H9 (cell line): ENCODE measurements around the gene GPRC5A. TPM values are rescaled to one million over a fixed set of nuclear protein-coding genes. Genes with fewer than 3 reads are reported as not detected.

Source experiments
- DNase-seq: peaks from one replicate; pipeline ENCODE4 v3.0.0-alpha.2; 2017
- H2AFZ ChIP-seq: one replicate; pipeline ENCODE4 v1.6.1; 2013; ENCODE audit warnings: mild to moderate bottlenecking, low read length, control low read depth, moderate library complexity
- H2AK5ac ChIP-seq: 2 replicates; pipeline ENCODE4 v1.6.1; 2013; ENCODE audit warnings: low read length, control low read depth, mixed read lengths; ENCODE audit not compliant: insufficient read length
- H2BK120ac ChIP-seq: one replicate; pipeline ENCODE4 v1.6.1; 2013; ENCODE audit warnings: low read depth, mild to moderate bottlenecking, low read length, control low read depth, inconsistent platforms; ENCODE audit not compliant: poor library complexity, severe bottlenecking
- H2BK12ac ChIP-seq: 2 replicates; pipeline ENCODE4 v1.6.1; 2013; ENCODE audit warnings: low read length, control low read depth, mixed read lengths, low read depth; ENCODE audit not compliant: insufficient read length
- H2BK15ac ChIP-seq: 2 replicates; pipeline ENCODE4 v1.6.1; 2013; ENCODE audit warnings: low read depth, low read length, control low read depth
- H2BK20ac ChIP-seq: one replicate; pipeline ENCODE4 v1.6.1; 2013; ENCODE audit warnings: low read depth, mild to moderate bottlenecking, low read length, control low read depth, inconsistent platforms; ENCODE audit not compliant: poor library complexity, severe bottlenecking
- H2BK5ac ChIP-seq: 2 replicates; pipeline ENCODE4 v1.6.1; 2013; ENCODE audit warnings: low read length, control low read depth, mixed read lengths; ENCODE audit not compliant: insufficient read length
- H3K14ac ChIP-seq: 2 replicates; pipeline ENCODE4 v1.6.1; 2013; ENCODE audit warnings: low read length, control low read depth; ENCODE audit not compliant: insufficient read depth
- H3K18ac ChIP-seq: 2 replicates; pipeline ENCODE4 v1.6.1; 2013; ENCODE audit warnings: low read depth, mild to moderate bottlenecking, mixed read lengths, low read length, control low read depth; ENCODE audit not compliant: insufficient read length
- H3K23ac ChIP-seq: 2 replicates; pipeline ENCODE4 v1.6.1; 2013; ENCODE audit warnings: low read length, control low read depth, mixed read lengths, low read depth; ENCODE audit not compliant: insufficient read length
- H3K23me2 ChIP-seq: 2 replicates; pipeline ENCODE4 v1.6.1; 2013; ENCODE audit warnings: low read depth, mild to moderate bottlenecking, mixed read lengths, low read length, control low read depth; ENCODE audit not compliant: insufficient read length, poor library complexity, severe bottlenecking
- H3K27ac ChIP-seq: 2 replicates; pipeline ENCODE4 v1.5.1; 2013; ENCODE audit warnings: low read length, control low read depth, mixed read lengths, low read depth; ENCODE audit not compliant: insufficient read length
- H3K27me3 ChIP-seq: 2 replicates; pipeline ENCODE4 v1.6.1; 2013; ENCODE audit warnings: low read length, control low read depth, inconsistent platforms; ENCODE audit not compliant: insufficient read depth
- H3K4ac ChIP-seq: 2 replicates; pipeline ENCODE4 v1.6.1; 2013; ENCODE audit warnings: low read depth, mild to moderate bottlenecking, control low read depth, inconsistent platforms, low read length, moderate library complexity
- H3K4me1 ChIP-seq: 2 replicates; pipeline ENCODE4 v1.6.1; 2013; ENCODE audit warnings: low read length, control low read depth, inconsistent platforms; ENCODE audit not compliant: insufficient read depth
- H3K4me2 ChIP-seq: 2 replicates; pipeline ENCODE4 v1.6.1; 2013; ENCODE audit warnings: low read length, control low read depth, mixed read lengths; ENCODE audit not compliant: insufficient read length, insufficient read depth
- H3K56ac ChIP-seq: 2 replicates; pipeline ENCODE4 v1.6.1; 2013; ENCODE audit warnings: low read depth, mild to moderate bottlenecking, mixed read lengths, low read length, control low read depth; ENCODE audit not compliant: insufficient read length
- H3K79me1 ChIP-seq: 2 replicates; pipeline ENCODE4 v1.6.1; 2013; ENCODE audit warnings: low read depth, mild to moderate bottlenecking, moderate library complexity, low read length, control low read depth, inconsistent platforms; ENCODE audit not compliant: insufficient read depth, poor library complexity, severe bottlenecking
- H3K79me2 ChIP-seq: 2 replicates; pipeline ENCODE4 v1.6.1; 2013; ENCODE audit warnings: low read length, control low read depth, inconsistent platforms; ENCODE audit not compliant: insufficient read depth
- H3K9ac ChIP-seq: 2 replicates; pipeline ENCODE4 v1.6.1; 2013; ENCODE audit warnings: low read length, control low read depth, mixed read lengths; ENCODE audit not compliant: insufficient read length; ENCODE audit errors: extremely low read depth
- H3K9me3 ChIP-seq: one replicate; pipeline ENCODE4 v1.6.1; 2013; ENCODE audit warnings: low read depth, low read length, inconsistent platforms; ENCODE audit not compliant: control insufficient read depth
- H3T11ph ChIP-seq: one replicate; pipeline ENCODE4 v1.6.1; 2013; ENCODE audit warnings: mild to moderate bottlenecking, low read length, control low read depth, inconsistent platforms
- H4K20me1 ChIP-seq: one replicate; pipeline ENCODE4 v1.6.1; 2013; ENCODE audit not compliant: control insufficient read depth, insufficient read length, insufficient read depth
- H4K5ac ChIP-seq: 2 replicates; pipeline ENCODE4 v1.6.1; 2013; ENCODE audit warnings: low read depth, mild to moderate bottlenecking, mixed read lengths, low read length, control low read depth; ENCODE audit not compliant: insufficient read length
- H4K8ac ChIP-seq: replicated peaks from 2 replicates; pipeline ENCODE4 v1.6.1; 2013; ENCODE audit warnings: low read length, control low read depth, mixed read lengths, low read depth; ENCODE audit not compliant: insufficient read length
- H4K91ac ChIP-seq: 2 replicates; pipeline ENCODE4 v1.6.1; 2013; ENCODE audit warnings: low read depth, mild to moderate bottlenecking, moderate library complexity, mixed read lengths, low read length, control low read depth; ENCODE audit not compliant: insufficient read length
- H3K27ac Mint-ChIP-seq, 3 experiments: 2 replicates in 2 of 3; 3 replicates in 1 of 3; pipeline ENCODE4 v1.8.0; 2020 to 2021; ENCODE audit warnings: mixed read lengths in 3 of 3, mild to moderate bottlenecking in 1 of 3, moderate library complexity in 1 of 3
- H3K27me3 Mint-ChIP-seq: 2 replicates; pipeline ENCODE4 v1.8.0; 2021; ENCODE audit warnings: low read depth, mild to moderate bottlenecking, moderate library complexity, mixed read lengths
- H3K36me3 Mint-ChIP-seq, 3 experiments: 2 replicates in 2 of 3; 3 replicates in 1 of 3; pipeline ENCODE4 v1.8.0; 2020 to 2021; ENCODE audit warnings: low read depth in 3 of 3, mixed read lengths in 3 of 3; ENCODE audit not compliant: insufficient read depth in 1 of 3
- H3K4me1 Mint-ChIP-seq, 2 experiments: 2 replicates each; pipeline ENCODE4 v1.8.0; 2020; ENCODE audit warnings: mixed read lengths in 2 of 2
- H3K4me3 Mint-ChIP-seq, 2 experiments: 2 replicates in 1 of 2; 3 replicates in 1 of 2; pipeline ENCODE4 v1.8.0; 2020 to 2021; ENCODE audit warnings: mild to moderate bottlenecking in 2 of 2, mixed read lengths in 2 of 2, moderate library complexity in 1 of 2
- H3K9me3 Mint-ChIP-seq, 2 experiments: 2 replicates in 1 of 2; 3 replicates in 1 of 2; pipeline ENCODE4 v1.8.0; 2020; ENCODE audit warnings: mild to moderate bottlenecking in 2 of 2, mixed read lengths in 2 of 2, moderate library complexity in 1 of 2
- CTCF ChIP-seq: fragments of 200-600 bp; sonication (generic); conservative IDR thresholded peaks from 3 replicates; pipeline ENCODE4 v1.8.0; 2021; ENCODE audit warnings: antibody characterized with exemption, mild to moderate bottlenecking
- WGBS: extraction: QIAGEN DNeasy Blood & Tissue Kit; methylation state at CpG from one replicate; pipeline ENCODE4 v1.1.7; 2013; ENCODE audit warnings: missing lambda C conversion rate, low lambda C conversion rate, mixed read lengths; ENCODE audit not compliant: insufficient read length; ENCODE audit errors: extremely low coverage; 5-methylcytosine and 5-hydroxymethylcytosine counted together
- total RNA-seq: library from RNA; stranded (reverse); gene quantifications from 2 replicates; pipeline ENCODE4 v1.2.1, GENCODE V29; 2021

Gene GPRC5A
- total RNA-seq, 1 experiment from 2014 or later: 0.09 TPM

GRCh38 chr12:12958886-12959285, 67.5 kb downstream of the GPRC5A start:
- Histone ChIP-seq H3K79me2 (no peaks in the 10 kb centered on the region), H3K27me3 (no peaks in the 10 kb centered on the region), H3K56ac (no peak overlapping the region), H3K14ac (no peak overlapping the region), H4K91ac (no peak overlapping the region), H3K4ac (no peak overlapping the region), H2BK20ac (no peak overlapping the region), H4K5ac (no peak overlapping the region), H3K79me1 (no peaks in the 10 kb centered on the region), H3K9me3 (no peaks in the 10 kb centered on the region), H2BK12ac (no peak overlapping the region), H4K20me1 (no peaks in the 10 kb centered on the region), H3K23me2 (no peaks in the 10 kb centered on the region), H3K18ac (no peak overlapping the region), H3K23ac (no peak overlapping the region), H2BK15ac (no peak overlapping the region), H2BK120ac (no peak overlapping the region), H2BK5ac (no peak overlapping the region), H3K27ac (no peak overlapping the region), H3K4me2 (no peak overlapping the region), H3K4me1 (no peaks in the 10 kb centered on the region), H2AK5ac (no peak overlapping the region), H3K9ac (no peak overlapping the region), H3T11ph (no peak overlapping the region), H2AFZ (no peak overlapping the region), H4K8ac (no peak overlapping the region)
- no peaks in the 10 kb centered on the region for H3K27me3 Mint-ChIP-seq
- no CpG with 5 or more reads among the region's 7 CpGs for WGBS
- TF ChIP-seq CTCF: no peak
- no peaks in the 10 kb centered on the region for H3K36me3 Mint-ChIP-seq
- DNase-seq: no peak
- H3K4me1 Mint-ChIP-seq: no peaks in the 10 kb centered on the region
- no peaks in the 10 kb centered on the region; a peak in 1 of 5 replicates for H3K9me3 Mint-ChIP-seq
- no peak overlapping the region for H3K27ac Mint-ChIP-seq
- no peak overlapping the region for H3K4me3 Mint-ChIP-seq
